Immature natural killer cell (primary cell): ENCODE results near the gene ITIH6. TPM values are rescaled to one million over a fixed set of nuclear protein-coding genes. Genes with fewer than 3 reads are reported as not detected.
"Not testable (repeated sequence)": the region's sequence is repeated elsewhere in the genome, so short reads cannot be mapped to it uniquely, and the experiment has no call there.

Experiments
- DNase-seq, 3 donors: peaks; one replicate each; pipeline ENCODE4 v3.0.0; 2022; ENCODE audit warnings: mixed read lengths in 1 of 3
- H3K27ac Mint-ChIP-seq, 6 donors: one replicate each; pipeline ENCODE4 v1.8.0; 2020; ENCODE audit warnings: mixed read lengths in 6 of 6, mild to moderate bottlenecking in 5 of 6, inconsistent platforms in 4 of 6, moderate library complexity in 3 of 6
- H3K27me3 Mint-ChIP-seq, 3 donors: one replicate each; pipeline ENCODE4 v1.8.0; 2020 to 2021; ENCODE audit warnings: low read depth in 3 of 3, mild to moderate bottlenecking in 3 of 3, mixed read lengths in 3 of 3, moderate library complexity in 3 of 3, inconsistent platforms in 1 of 3
- H3K36me3 Mint-ChIP-seq, 3 donors: one replicate each; pipeline ENCODE4 v1.8.0; 2020; ENCODE audit warnings: mixed read lengths in 3 of 3, inconsistent platforms in 2 of 3, mild to moderate bottlenecking in 2 of 3
- H3K4me1 Mint-ChIP-seq, 2 donors: one replicate each; pipeline ENCODE4 v1.8.0; 2020; ENCODE audit warnings: inconsistent platforms in 2 of 2, mild to moderate bottlenecking in 2 of 2, mixed read lengths in 2 of 2, moderate library complexity in 1 of 2
- H3K4me3 Mint-ChIP-seq, 5 donors: one replicate each; pipeline ENCODE4 v1.8.0; 2020; ENCODE audit warnings: mild to moderate bottlenecking in 5 of 5, mixed read lengths in 5 of 5, inconsistent platforms in 3 of 5, moderate library complexity in 3 of 5
- H3K9me3 Mint-ChIP-seq, 6 donors: one replicate each; pipeline ENCODE4 v1.8.0; 2020; ENCODE audit warnings: mild to moderate bottlenecking in 6 of 6, mixed read lengths in 6 of 6, inconsistent platforms in 4 of 6, moderate library complexity in 3 of 6
- polyA plus RNA-seq, 3 donors: library from polyadenylated mRNA; unstranded; fragments of 300-500 nt; fragmentation: Illumina TruSeq; gene quantifications; one replicate each; pipeline ENCODE4 v1.2.3, GENCODE V29; 2021

The ITIH6 gene
- polyA plus RNA-seq, 3 donors from 2014 or later: not detected

DNA sequence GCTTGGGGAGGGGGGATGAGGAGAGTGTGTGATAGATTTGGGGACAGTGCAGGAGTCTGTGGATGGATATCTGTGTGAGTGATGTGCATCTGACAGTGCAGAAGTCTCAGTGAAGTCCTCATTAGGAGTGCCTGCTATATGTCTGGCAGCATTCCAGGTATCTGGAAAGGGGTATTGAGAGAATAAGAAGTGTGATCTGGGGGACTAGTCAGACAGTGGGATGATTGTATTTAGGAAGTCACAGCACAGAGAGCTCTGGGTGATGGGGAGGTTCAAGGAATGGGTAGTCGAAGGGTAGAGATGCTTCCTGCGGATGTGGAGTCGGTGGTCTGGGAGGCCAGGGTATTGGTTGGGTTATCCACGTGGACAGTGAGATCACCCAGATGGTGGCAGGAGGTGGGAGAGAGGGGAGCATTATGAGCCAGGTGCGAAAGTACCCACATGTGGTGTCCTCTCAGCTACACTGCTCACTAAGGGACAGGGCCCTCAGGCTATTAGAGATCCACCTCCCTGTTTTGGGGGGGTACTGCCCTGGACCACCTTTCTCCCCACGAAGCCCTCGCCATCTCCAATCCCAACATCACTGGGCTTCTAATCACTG is 19.3 kb upstream of the ITIH6 start:
- peaks cover 3 to 6% of the 10 kb centered on the region in 2 donors for H3K4me1 Mint-ChIP-seq
- peaks cover 0 to 17% (median 10%) of the 10 kb centered on the region in 3 donors for H3K36me3 Mint-ChIP-seq
- H3K27ac Mint-ChIP-seq: no peak overlapping the region
- no peak overlapping the region for H3K4me3 Mint-ChIP-seq
- H3K27me3 Mint-ChIP-seq: no peaks in the 10 kb centered on the region
- H3K9me3 Mint-ChIP-seq: peaks cover 0 to under 1% (median 0%) of the 10 kb centered on the region in 6 donors
- no peak for DNase-seq

DNA sequence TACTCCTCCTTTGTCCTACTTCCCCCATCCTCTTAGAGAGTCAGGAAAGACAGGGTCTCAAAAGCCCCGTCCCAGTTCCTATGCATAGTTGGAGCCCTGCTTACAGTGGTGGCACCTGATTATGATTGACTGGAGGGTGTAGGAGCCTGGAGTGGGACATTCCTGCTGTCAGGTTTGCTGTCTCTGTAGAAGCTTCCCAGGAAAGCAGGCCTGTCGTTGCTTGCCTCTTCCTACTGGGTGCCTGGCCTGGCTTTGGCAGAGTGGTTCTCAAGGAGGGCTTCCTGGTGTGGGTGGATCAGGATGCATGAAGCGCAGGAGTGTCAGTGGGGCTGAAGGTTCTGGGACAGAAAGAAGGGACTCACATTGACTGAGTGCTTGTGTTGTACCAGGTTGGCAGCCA is 14.3 kb upstream of the ITIH6 start:
- H3K36me3 Mint-ChIP-seq: peaks cover 0 to 21% (median 10%) of the 10 kb centered on the region in 3 donors
- peaks cover 14 to 21% of the 10 kb centered on the region in 2 donors for H3K4me1 Mint-ChIP-seq
- no peak for DNase-seq
- peaks cover 6 to 10% (median 8%) of the 10 kb centered on the region in 3 donors for H3K27me3 Mint-ChIP-seq
- no peak overlapping the region for H3K27ac Mint-ChIP-seq
- no peak overlapping the region for H3K4me3 Mint-ChIP-seq
- H3K9me3 Mint-ChIP-seq: peaks cover 0 to 2% (median 0%) of the 10 kb centered on the region in 6 donors

DNA sequence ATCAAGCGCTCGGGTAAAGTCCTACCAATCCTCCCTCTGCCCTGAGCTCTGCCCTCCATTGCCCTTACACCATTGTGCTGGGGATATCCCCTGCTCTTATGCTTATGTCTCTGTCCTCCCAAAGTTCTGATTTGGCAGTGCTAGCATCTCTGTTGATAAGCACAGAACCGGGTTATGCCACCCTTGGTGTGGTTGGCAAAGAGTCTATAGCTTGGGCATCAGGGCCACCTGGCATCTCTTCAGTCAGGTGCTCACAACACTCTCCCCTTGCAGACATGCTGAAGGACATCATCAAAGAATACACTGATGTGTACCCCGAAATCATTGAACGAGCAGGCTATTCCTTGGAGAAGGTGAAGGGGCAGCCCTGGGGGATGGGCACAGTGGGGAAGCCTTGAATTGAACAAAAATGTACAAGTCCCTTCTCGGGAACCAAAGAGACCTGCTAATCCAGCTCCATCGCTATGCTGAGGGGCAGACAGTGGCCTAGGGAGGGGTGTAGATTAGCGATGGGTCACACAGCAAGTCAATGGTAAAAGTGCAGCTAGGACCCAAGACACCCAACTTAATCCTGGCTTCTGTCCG is 13.3 kb upstream of the ITIH6 start:
- peaks cover 17 to 23% of the 10 kb centered on the region in 2 donors for H3K4me1 Mint-ChIP-seq
- H3K4me3 Mint-ChIP-seq: no peak overlapping the region
- H3K27ac Mint-ChIP-seq: no peak overlapping the region
- peaks cover 6 to 12% (median 10%) of the 10 kb centered on the region in 3 donors for H3K27me3 Mint-ChIP-seq
- DNase-seq: no peak
- peaks cover 0 to 20% (median 10%) of the 10 kb centered on the region in 3 donors for H3K36me3 Mint-ChIP-seq
- H3K9me3 Mint-ChIP-seq: peaks cover 0 to 2% (median 0%) of the 10 kb centered on the region in 6 donors

DNA sequence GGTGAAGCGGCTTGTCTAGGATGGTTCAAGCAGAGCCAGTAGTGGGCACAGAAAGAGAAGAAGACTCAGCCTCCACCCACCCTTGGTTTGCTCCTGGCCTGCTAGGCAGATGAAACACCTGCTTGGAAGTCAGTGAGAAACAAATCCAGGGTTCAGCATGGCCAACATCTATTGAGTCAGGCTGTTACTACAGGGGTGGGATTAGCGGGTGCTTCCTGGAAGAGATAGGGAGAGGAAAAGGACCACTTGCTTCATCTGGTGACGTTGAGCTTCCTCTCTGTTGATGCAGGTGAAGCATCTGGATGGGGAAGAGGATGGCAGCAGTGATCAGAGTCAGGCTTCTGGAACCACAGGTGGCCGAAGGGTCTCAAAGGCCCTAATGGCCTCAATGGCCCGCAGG is 12.5 kb upstream of the ITIH6 start:
- no peak overlapping the region for H3K4me3 Mint-ChIP-seq
- H3K36me3 Mint-ChIP-seq: peaks cover 0 to 15% (median 4%) of the 10 kb centered on the region in 3 donors
- no peak overlapping the region for H3K27ac Mint-ChIP-seq
- no peak for DNase-seq
- peaks cover 6 to 13% (median 10%) of the 10 kb centered on the region in 3 donors for H3K27me3 Mint-ChIP-seq
- H3K9me3 Mint-ChIP-seq: peaks cover 0 to 2% (median 0%) of the 10 kb centered on the region in 6 donors
- H3K4me1 Mint-ChIP-seq: peaks cover 17 to 23% of the 10 kb centered on the region in 2 donors

DNA sequence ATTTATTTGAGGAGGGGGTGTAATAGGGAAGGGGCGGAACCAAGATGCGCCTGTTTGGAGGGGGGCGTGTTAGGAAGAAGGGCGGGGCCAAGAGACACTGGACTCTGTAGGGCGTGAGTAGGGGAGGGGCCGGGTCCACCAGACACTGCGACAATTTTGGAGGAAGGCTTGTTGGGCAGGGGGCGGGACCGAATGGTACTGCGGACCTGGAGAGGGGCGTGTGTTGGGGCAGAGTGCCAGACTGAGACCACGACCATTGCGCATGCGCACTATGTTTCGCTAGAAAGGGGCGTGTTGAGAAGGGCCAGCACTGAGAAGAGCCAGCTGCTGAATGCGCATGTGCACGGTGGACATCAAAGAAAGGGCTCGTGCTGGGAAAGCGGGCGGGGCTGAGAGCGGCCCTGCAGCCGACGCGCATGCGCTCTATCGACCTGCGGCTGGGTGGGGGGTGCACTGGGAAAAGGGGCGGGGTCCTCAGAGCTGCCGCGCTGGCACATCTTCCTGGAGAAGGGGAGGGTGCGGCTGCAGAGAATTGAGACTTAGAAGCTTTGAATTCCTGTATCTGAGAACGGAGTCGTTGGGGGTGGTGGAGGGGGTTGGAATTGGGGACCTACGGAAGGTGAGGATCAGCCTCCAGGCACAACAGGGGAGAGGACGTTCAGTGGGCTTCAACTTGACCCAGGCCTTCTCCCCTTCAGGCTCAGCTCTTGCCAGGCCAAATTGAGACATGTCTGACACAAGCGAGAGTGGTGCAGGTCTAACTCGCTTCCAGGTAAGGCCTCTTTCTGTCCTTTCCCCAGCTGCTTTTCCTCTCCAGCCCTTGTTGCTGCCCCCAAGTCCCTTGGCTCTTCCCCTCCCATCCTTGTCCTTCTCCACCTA is 10.8 kb upstream of the ITIH6 start:
- H3K36me3 Mint-ChIP-seq: peaks cover 0 to 10% (median 4%) of the 10 kb centered on the region in 3 donors
- H3K27me3 Mint-ChIP-seq: peaks cover 6 to 16% (median 10%) of the 10 kb centered on the region in 3 donors
- H3K4me3 Mint-ChIP-seq: peak overlapping the region; percentile 90 to 97 (median 94)
- peak overlapping the region; percentile 88 to 96 (median 92) for H3K27ac Mint-ChIP-seq
- H3K9me3 Mint-ChIP-seq: peaks cover 0 to 2% (median 0%) of the 10 kb centered on the region in 6 donors
- H3K4me1 Mint-ChIP-seq: peaks cover 17 to 23% of the 10 kb centered on the region in 2 donors
- peak; percentile 86 to 90 (median 90) for DNase-seq

DNA sequence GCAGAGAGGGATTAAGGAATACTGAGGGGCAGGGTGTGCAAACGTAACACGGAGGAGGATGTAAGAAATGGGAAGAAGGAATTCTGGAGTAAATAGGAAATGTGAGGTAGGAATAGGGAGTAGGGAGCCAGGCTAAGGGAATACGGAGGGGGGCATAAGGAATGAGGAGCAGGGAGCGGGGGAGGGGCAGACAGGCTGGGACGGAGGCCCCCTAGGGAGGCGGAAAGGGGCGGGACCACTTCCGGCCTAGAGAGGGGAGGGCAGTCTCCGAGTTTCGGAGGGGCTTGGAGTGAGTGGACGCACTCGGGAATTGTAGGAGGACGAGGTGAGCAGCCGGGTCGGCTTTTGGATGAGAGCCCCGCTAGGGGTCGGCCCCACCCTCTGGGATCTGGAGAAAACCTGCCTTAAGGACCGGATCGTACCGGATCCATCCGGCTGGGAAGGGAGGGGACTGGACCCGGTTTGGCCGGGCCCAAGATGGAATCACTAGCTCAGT is 10.1 kb upstream of the ITIH6 start:
- Mint-ChIP-seq H3K9me3 (peaks cover 0 to 2% (median 0%) of the 10 kb centered on the region in 6 donors), H3K27me3 (peaks cover 8 to 16% (median 10%) of the 10 kb centered on the region in 3 donors), H3K27ac (peak overlapping the region; percentile 88 to 96 (median 92)), H3K36me3 (peaks cover 0 to 4% (median 0%) of the 10 kb centered on the region in 3 donors), H3K4me1 (peaks cover 17 to 23% of the 10 kb centered on the region in 2 donors), H3K4me3 (peak overlapping the region; percentile 90 to 97 (median 94))
- DNase-seq: peak; percentile 29 to 50 (median 41)

DNA sequence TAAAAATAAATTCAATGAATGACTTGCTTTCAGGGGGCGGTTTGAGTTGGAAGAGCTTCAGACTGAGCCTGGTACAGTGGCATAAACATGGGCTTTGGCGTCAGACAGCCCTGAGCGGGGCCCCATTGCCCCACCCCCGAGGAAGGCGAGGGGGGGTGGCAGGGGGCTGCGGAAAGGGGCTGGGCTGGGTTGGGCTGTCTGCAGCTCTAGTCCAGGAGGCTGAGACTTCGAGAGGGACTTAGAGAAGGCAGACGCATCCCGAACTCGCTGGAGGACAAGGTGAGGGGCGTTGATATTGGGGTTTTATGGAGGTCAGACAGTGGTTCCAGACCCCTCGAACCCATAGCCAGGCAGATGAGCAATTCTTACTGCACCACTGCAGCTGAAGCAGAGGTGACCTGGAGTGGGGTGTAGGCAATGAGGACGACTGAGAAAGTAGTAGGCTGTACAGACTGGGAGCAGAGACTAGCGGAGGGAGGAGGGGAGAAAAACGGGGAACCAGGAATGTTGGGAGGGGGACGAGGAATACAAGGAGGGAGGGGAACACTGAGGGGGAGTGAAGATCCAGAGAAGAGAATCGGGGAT is 9.6 kb upstream of the ITIH6 start, which contains the start of gene MAGED2:
TSS of gene MAGED2 (plus strand) at position 222 of the 585 bp plus-strand sequence. CDS start 1,587 bp downstream, outside the sequence.
- H3K4me3 Mint-ChIP-seq: peak within 1 kb of the TSS; percentile 90 to 97 (median 94)
- peaks cover 0 to 4% (median 0%) of the 10 kb centered on the region in 3 donors for H3K36me3 Mint-ChIP-seq
- peaks cover 17 to 23% of the 10 kb centered on the region in 2 donors for H3K4me1 Mint-ChIP-seq
- DNase-seq: peak; percentile 22 to 30 (median 28)
- peaks cover 0 to 2% (median 0%) of the 10 kb centered on the region in 6 donors for H3K9me3 Mint-ChIP-seq
- H3K27me3 Mint-ChIP-seq: peaks cover 8 to 16% (median 10%) of the 10 kb centered on the region in 3 donors
- peak within 1 kb of the TSS; percentile 88 to 96 (median 92) for H3K27ac Mint-ChIP-seq

DNA sequence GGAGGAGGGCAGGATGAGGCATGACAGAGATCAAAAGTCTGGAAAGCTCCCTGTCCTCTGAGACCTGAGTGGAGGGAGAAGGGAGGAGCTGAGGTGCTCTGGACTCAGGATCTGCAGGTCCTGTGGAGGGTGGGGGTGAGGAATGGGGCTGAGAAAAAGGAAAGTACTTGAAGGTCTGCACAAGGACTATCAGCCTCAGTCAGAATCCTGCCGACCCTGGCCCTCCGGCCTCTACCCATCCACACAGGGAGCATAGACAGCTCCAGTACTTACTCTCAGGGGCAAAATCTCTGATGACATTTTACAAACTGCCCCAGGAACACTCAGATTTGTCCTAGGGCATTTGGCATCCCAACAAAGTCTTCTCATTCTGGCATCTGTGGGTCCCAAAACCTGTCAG is 991 bp upstream of the ITIH6 start:
- Mint-ChIP-seq H3K27ac (no peak overlapping the region), H3K27me3 (peaks cover 3 to 7% (median 5%) of the 10 kb centered on the region in 3 donors), H3K4me1 (no peaks in the 10 kb centered on the region), H3K4me3 (no peak overlapping the region), H3K9me3 (no peaks in the 10 kb centered on the region), H3K36me3 (no peaks in the 10 kb centered on the region)
- DNase-seq: no peak

DNA sequence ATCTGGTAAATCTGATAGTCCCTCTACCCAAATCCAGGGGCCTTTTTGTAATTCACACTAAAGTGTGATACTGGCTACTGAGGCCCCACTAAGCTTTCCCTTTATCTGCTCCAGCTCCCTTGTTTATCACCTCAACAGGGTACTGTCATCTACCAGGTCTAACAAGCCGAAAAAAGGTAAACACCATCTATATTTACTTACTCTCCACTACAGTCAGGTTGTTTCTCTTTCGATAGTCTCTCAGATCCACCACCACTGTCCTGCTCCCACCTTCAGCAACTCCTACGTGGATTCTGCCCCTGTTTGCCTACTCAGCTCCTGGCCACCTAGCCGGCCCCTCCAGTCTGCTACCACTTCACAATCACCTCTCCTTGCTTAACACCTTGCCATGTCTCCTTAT is 3.3 kb downstream of the ITIH6 start:
- Mint-ChIP-seq H3K4me3 (no peak overlapping the region), H3K4me1 (no peaks in the 10 kb centered on the region), H3K27me3 (peaks cover 3 to 7% (median 6%) of the 10 kb centered on the region in 3 donors), H3K9me3 (no peaks in the 10 kb centered on the region), H3K36me3 (no peaks in the 10 kb centered on the region), H3K27ac (no peak overlapping the region)
- DNase-seq: no peak

DNA sequence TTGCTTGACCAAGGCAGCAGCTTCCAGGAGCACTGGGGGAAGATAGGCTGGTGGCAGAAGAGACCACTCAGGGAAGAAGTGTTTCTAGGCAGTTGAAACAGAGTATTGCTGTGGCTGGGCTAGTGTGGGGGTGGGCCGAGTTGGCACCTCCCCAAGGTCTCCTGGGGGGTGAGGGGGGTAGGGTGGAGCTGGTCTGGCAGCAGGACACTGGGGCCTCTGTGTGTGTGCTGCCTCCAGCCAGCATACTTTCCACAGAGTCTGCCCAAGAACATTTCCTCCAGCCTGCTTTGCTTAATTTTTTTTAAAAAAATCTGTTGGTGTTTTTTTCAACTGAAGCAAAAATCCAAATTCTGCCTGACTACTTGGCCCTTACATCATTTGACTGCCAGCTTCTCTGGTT is 4.0 kb downstream of the ITIH6 start:
- H3K27me3 Mint-ChIP-seq: peaks cover 3 to 7% (median 4%) of the 10 kb centered on the region in 3 donors

DNA sequence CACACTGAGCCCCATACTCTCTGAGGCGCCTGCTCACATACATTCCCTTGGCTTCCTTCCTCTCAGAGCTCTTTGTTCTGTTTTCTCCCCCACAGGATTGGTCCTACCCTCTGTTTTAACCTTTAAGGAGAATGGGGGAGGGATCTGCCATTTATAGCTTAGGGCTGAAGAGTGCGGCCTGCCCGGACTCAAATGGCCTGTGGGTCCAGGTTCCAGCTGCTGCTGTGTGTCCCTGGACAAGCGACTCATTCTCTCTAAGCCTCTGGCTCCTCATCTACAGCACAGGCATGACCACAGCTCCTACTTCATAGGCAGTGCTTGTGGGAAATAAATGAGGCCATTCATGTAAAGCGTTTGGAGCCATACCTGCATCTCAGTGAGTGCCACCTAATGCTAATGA is 8.7 kb downstream of the ITIH6 start:
- H3K27ac Mint-ChIP-seq, H3K9me3 Mint-ChIP-seq: not testable (repeated sequence)

More for the DNA sequence above, 4.0 kb downstream of the ITIH6 start:
- Mint-ChIP-seq H3K36me3 (no peaks in the 10 kb centered on the region), H3K4me3 (no peak overlapping the region), H3K27ac (no peak overlapping the region), H3K4me1 (no peaks in the 10 kb centered on the region), H3K9me3 (no peaks in the 10 kb centered on the region)
- no peak for DNase-seq

DNA sequence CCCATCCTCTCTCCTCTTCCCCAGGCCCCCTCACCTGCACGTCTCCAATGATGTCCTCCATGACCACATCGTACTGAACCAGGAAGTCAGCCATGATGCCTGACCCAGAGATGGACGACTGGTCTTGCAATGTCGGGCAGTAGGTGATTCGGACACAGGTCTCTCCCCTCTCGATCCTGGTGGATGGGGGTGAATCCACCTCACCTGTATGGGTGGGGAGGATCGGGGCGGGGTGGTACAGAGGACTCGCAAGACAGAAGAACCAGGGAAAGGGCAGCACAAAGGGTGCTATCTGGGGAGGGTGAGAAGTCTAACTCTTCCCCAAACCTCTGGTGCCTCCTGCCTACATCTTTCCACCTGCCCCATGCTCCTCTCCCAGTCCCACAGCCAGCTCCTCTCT is 9.6 kb downstream of the ITIH6 start:
- Mint-ChIP-seq H3K9me3 (peaks cover 0 to 2% (median 0%) of the 10 kb centered on the region in 6 donors), H3K36me3 (no peaks in the 10 kb centered on the region), H3K27ac (no peak overlapping the region), H3K27me3 (peaks cover 0 to 5% (median 5%) of the 10 kb centered on the region in 3 donors), H3K4me3 (no peak overlapping the region), H3K4me1 (no peaks in the 10 kb centered on the region)
- DNase-seq: no peak

More for the DNA sequence above, 8.7 kb downstream of the ITIH6 start:
- H3K36me3 Mint-ChIP-seq, H3K27me3 Mint-ChIP-seq, H3K4me3 Mint-ChIP-seq, H3K4me1 Mint-ChIP-seq, DNase-seq: not testable (repeated sequence)

DNA sequence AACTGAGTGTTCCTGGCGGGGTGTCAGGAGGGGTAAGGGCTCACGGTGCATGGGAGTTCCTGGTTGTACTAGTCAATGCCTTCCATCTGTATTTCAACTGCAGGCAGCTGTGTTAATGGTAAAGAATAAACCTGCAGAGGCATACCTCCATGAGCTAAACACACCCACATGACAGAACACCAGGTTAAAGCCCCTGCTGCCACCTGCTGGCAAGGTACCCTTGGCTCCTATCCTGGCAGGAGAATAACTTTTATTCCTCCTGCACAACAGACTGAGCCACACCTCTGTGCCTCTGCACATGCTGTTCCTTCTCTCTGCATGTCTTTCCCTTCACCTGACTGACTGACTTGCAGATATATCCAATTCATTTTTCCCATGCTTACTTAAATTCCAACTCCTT is 11.1 kb downstream of the ITIH6 start:
- peaks cover 3 to 4% (median 3%) of the 10 kb centered on the region in 3 donors for H3K27me3 Mint-ChIP-seq
- H3K27ac Mint-ChIP-seq: no peak overlapping the region
- H3K4me1 Mint-ChIP-seq: no peaks in the 10 kb centered on the region
- no peaks in the 10 kb centered on the region for H3K36me3 Mint-ChIP-seq
- peaks cover 0 to 2% (median 0%) of the 10 kb centered on the region in 6 donors for H3K9me3 Mint-ChIP-seq
- no peak overlapping the region for H3K4me3 Mint-ChIP-seq
- DNase-seq: peak in 2 of 3 donors; percentile 15 to 18
